Stimulated activated naive CD4-positive, alpha-beta T cell treated with Interleukin-2 at 50 U/mL for 16 hours (primary cell): ENCODE data around the gene MLPH.
A peak's percentile ranks its signal among the peaks of the same experiment; 100 is the strongest.

Experiments
- DNase-seq: peaks from one replicate; lab custom pipeline; 2025; lab: John Stamatoyannopoulos, UW

MLPH gene

GRCh38 chr2:237542001-237542704, 55.1 kb downstream of the MLPH start:
- DNase-seq, result no peak

- no peak for DNase-seq
Measured at GRCh38 chr2:237546040-237546875, 59.2 kb downstream of the MLPH start.

GRCh38 chr2:237546876-237547395, 59.9 kb downstream of the MLPH start:
- DNase-seq, result no peak

DNA sequence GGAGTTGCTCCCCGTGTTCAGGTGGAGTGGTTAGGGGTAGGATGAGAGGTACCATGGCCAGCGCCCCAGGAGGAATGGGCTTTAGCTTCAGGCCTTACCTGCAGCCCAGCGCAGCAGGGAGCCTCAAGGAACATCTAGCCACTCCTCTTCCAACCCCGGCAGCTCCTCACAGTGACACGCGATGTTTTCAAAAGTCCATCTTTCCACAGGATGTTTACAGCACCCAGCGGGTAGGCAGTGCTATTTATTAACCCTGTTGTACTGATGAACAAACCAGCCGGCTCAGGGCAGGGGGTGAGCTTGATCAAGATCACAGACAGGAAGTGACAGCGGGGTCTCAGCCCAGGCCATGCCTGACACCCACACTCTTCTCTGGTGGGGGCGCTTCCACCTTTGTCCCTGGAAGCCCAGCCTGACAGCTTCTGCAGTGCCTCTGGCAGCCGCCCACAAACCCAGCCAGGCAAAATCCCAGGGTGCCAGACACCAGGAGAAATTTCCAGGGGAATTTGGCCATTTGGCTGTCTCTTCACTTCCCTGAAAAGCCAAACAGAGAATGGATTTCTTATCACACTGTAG, 60.9 kb downstream of the MLPH start:
- DNase-seq, result no peak

GRCh38 chr2:237549216-237549615, 62.2 kb downstream of the MLPH start:
- DNase-seq, result no peak

DNA sequence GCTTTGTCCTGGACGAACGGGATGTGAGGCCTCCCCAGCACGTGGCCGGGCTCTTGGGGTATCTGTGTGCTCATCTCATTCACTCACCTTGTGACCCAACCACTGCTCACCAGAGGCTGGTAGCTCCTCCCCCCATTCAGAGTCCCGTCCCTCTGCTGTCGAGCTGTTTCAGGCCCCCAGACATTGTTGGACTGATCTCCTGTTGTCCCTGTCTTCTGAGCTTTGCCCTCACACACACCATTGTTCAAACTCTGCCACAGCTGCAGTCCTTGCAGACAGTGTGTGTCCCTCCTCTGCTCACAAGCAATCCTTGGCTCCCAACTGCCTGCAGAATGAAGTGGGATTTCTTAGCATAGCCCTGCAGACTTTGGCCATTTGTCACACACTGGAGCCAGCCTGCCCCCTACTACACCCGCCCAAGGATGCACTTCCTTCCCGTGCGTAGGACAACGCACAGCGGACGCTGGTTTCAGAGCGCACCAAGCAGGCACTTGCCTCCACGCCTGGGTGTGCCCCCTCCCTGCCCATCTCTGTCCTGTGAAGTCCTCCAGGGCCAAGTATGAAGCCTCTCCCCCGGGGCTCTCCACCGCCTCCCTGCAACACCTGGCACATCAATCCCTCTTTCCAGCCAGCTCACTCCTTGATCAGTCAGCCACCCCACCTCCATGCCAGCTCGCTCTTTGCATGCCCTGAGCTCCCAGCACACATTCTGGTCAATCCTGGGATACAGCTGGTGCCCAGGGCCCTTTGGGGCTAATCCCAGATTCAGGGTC, 62.8 kb downstream of the MLPH start:
- no peak for DNase-seq

DNA sequence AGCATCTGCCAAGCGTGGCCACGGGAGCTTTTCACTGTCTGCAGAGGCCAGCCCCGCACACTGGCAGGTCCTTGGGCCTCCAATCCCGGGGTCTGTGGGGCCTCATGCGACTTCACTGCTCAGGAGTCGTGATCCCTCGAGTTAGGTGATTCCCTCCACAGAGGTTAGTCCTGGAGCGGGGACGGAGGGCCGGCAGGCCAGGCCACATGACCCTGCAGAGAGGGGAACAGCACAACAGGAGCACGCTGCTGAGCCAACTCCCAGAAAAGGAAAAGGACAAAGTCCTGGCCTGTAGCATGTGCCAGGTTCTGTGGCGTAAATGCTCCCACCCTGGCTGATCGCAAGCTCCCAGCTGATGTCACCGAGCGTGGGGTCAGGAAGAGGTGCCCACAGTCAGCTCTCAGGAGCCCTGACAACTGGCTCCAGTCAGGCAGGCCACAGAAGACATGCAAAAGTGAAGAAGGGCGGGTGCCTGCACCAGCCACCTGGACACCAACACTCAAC, 64.1 kb downstream of the MLPH start:
- no peak for DNase-seq

GRCh38 chr2:237552908-237553307, 65.9 kb downstream of the MLPH start:
- no peak for DNase-seq

DNA sequence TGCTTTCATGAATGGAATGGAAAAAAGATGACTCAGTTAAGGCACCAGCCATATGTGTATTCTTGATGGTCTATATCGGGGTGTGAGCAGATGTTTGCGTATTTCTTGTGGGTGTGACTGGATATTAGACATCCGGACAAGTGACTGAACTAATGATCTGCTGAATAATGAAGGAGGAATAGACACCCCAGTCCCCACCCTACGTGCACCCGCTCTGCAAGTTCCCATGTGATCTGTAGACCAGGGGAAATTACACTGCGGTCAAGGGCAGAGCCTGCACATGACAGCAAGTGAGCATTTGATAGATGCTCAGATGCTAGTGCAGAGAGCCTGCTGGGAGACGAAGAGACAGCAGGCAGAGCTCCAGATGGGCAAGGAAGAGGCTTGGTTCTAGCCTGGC, 66.9 kb downstream of the MLPH start:
- no peak for DNase-seq

DNA sequence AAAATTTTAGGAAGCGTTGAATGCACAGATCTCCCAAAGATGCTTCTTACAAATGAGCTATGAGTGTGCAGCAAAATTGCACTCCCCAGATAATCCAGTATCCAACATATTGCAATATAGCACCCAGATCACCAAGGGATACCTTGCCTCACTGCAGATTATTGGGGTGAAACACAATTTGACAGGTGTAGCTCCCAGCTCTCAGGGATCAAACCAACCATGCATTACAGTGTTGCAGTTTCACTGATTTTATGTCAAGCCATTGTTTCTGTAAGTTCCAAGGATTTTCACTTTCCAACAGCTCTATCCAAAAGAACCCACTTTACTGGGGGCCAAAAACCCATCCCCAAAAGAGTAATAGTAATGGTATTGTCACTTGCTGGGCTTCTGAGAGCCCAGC, 68.5 kb downstream of the MLPH start:
- DNase-seq, result no peak

DNA sequence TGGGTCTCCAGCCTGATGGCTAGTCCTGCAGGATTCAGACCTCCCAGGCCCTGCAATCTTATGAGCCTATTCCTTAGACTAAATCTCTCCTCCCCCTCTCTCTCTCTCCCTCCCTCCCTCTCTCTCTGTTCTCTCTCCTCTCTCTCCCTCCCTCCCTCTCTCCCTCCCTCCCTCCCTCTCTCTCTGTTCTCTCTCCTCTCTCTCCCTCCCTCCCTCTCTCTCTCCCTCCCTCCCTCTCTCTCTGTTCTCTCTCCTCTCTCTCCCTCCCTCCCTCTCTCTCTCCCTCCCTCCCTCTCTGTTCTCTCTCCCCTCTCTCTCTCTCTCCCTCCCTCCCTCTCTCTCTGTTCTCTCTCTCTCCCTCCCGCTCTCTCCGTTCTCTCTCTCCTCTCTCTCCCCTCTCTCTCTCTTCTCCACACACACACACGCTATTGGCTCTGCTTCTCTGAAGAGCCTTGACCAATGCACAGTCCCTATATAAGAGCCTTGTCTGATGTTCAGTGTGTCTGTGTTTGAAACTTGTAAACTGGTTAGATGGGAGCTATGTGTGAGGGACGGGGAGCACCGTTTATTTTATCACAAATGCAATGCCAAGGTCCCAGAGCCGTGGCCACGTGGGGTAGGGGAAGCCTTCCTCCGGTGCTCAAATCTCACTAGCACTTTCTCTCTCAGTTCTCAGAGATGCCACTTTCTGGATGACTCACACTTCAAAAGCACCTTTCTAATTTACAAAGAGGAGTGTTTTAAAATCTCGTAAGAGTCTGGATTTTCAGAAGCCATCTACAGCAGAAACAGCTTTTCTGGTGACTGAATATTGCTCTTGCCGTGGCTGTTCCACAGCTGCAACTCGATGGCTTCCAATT, 70.0 kb downstream of the MLPH start:
- peak; percentile 20 for DNase-seq

DNA sequence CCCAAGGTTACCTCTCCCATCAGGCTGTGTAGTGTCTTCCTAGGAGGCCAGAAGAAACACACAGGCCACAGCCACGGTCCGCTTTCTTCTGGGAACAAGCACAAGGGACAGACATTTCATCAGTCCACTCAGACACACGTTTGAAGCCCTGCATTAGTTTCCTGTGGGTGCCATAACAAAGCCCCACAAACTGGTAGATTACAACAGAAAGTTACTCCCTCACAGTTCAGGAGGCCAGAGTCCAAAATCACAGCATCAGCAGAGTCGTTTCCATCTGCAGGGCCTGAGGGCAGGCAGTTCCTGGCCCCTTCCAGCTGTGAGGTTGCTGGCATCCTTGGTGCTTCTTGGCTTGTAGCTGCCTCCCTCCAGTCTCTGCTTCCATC, 70.6 kb downstream of the MLPH start:
- no peak for DNase-seq

DNA sequence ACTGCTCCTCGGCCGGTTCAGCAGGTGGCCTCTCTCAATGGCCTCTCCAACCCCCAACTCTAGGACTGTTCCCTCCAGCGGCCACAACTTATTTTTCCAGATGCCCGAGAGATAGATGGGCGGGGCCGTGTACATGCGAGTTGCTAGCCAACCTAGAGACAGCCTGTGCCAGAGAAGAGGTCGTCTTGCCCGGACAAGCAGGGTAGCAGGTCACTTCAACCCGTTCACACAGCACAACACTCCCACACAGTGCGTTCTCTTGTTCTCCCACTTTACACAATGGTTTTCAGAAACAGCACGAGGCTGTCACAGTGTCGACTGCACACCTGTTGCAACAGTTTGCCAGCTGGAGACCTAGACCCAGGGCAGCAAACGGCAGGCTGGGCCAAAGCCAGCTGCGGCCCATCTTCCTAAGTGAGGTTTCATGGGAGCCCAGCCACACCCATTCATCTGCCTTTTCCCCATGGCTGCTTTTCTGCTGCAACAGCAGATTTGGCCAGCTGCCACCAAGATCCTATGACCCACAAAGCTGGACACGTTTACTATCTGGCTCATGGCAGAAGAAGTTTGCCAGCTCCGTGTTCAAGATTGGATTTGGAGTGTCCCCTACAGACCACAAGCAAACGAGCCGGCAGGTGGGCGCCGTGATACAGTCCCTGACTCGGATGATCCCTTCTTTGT, 72.0 kb downstream of the MLPH start:
- no peak for DNase-seq

- no peak for DNase-seq
Measured at GRCh38 chr2:237561221-237561620, 74.2 kb downstream of the MLPH start.

DNA sequence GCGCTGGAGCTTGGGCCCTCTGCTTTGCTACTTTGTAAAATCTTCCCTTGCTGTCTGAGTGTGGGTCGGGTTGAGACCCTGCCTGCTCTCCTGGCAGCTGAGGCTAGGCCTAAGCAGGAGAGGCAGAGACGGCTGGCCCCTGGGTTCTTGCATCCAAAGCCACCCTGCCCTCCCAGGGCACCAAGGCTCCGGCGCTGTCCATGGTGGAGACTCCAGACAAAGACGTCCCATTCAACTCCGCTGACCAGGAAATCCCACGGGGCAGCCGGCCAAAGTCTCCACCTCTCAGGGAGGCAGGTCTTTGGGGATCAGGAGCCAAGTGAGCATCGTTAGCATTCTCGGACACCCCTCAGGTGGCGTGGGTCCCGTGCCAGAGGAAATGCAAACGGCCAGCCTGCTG, 76.8 kb downstream of the MLPH start:
- no peak for DNase-seq

DNA sequence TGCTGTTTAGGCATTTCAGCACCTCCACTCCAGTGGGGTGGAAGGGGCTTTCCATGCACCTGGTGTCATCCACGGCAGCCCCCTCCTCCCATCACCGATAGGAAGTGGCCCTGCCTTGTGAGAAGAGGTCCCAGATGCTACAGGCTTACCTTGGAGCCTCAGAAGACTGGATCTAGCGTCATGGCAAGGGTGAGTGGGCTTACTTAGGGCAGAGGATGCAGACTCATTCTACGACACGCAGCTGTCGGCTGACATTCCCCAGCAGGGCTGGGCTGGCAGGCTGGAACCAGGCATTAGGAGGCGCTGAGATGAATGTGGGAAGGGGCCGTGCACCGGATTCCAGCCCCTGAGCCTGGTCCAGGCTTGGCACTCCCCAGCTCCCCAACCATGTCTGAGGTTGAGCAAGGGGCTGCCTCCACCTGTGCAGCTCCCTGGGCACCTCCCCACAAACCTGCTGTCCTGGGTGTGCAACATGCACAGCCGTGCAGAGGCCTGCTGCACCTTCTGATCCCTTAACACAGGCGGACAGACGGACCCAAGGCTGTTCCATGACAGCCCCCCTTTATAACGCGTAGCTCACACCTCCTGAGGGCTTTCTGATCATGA, 77.6 kb downstream of the MLPH start:
- no peak for DNase-seq

DNA sequence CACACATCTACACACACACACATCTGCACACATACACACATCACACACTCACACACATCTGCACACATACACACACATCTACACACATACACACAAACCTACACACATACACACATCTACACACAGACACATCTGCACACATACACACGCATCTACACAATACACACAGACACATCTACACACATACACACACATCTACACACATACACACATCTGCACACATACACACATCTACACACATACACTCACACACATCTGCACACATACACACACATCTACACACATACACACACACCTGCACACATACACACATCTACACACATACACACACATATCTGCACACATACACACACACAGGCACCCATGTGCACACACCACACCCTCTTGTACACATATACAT, 78.9 kb downstream of the MLPH start:
- DNase-seq, result no peak

DNA sequence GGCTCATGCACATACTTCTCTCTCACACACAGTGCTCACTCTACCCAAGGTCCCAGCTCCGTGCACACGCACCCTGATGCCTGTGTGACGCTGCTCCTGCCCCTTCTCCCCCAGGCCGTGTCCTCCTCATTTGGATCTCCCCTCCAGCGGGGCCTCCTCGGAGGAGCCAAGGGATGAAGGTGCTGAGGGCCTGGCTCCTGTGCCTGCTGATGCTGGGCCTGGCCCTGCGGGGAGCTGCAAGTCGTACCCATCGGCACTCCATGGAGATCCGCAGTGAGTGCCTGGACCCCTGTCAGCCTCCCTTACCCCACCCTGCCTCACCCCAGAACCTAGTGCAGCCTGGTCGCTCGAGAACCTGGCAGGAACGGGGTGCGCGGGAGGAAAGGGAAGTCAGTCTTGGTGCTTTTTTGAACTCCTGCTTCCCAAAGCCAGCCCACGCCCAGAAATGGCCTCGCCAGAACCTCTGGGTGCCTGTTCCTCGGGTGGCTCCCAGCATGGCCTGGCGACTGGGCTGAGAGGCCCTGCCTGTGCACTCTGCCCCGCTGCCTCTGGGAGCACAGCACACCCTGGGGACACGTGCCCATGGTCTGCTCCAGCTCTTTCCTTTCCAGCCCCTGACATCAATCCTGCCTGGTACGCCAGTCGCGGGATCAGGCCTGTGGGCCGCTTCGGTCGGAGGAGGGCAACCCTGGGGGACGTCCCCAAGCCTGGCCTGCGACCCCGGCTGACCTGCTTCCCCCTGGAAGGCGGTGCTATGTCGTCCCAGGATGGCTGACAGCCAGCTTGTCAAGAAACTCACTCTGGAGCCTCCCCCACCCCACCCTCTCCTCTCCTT, 79.6 kb downstream of the MLPH start, which contains the start of gene PRLH:
TSS of gene PRLH (plus strand) at position 174 of the 835 bp plus-strand sequence. CDS start at position 174, 0 bp downstream.
- no peak for DNase-seq
